GM21737 (cell line): Measurements from ENCODE around the gene EVA1A.

Experiments used
- ATAC-seq: cut with Tn5 transposase; IDR thresholded peaks from one replicate; pipeline ENCODE4 v1.9.1; 2021; ENCODE audit warnings: mild to moderate bottlenecking, moderate library complexity; ENCODE audit not compliant: unreplicated experiment

The EVA1A gene

DNA sequence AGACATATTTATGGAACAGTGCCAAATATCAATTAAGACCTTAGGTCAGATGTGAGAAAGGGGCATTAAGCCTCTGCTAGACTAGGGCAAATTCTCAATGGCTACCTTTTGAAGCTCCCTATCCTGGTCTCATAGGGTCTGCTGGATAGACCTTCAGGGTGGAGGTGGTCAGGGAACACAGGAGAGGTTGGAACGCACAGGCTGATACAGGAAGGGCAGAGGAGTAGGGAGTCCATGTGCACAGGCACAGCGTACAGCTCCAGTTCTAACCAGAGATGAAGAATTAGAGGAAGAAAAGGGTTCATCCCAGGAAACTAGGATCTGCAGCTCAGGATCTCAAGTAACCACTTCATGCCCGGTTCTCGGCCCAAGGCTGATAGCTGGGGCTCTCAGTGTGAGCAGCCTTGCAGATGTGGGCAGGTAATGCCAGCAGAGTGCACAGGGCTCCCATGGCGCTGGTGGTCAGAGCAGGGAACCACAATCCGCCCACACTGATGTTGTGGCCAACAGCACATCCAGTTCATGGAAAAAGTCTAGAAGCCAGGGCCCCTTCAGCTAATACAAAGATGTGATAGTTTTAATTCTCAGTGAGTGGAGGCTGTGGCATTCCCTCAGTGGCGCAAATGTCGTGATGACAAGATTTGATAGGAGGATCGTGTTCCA lies 3.4 kb upstream of the EVA1A start:
- no peak for ATAC-seq

DNA sequence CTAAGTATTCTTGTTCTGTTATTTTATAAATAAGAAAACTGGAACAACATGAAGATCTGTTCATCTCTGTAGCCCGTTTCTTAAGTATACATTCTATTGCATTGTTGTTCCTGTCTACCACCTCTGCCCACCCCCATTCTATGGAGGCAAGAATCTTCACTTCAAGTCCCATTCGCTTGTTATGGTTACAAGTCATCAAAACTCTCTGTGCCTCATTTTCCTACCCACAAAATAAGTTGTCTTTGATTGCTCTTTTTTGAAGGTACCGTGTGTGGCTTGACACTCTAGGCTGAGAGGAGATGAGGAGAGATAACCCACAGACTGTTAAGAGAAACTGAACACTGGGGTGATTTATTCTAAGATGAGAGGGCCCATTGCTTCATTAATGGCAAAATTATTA lies 2.9 kb upstream of the EVA1A start:
- ATAC-seq: no peak

DNA sequence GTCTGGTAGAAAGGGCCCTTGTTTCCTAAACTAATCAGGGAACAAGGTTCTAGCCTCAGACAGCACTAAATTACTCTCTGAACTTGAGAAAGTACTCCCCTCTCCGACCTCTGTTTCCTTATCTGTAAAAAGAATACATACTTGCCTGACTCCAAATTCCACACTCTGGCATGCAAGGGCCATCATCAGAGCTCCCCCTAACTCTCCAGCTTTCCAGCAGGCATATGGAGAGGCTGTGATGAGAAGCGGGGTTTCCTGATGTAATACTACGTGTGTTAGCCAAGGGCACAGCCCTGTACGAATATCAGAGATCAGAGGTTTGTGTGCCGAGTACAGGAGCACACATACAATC lies 1.8 kb upstream of the EVA1A start:
- no peak for ATAC-seq

DNA sequence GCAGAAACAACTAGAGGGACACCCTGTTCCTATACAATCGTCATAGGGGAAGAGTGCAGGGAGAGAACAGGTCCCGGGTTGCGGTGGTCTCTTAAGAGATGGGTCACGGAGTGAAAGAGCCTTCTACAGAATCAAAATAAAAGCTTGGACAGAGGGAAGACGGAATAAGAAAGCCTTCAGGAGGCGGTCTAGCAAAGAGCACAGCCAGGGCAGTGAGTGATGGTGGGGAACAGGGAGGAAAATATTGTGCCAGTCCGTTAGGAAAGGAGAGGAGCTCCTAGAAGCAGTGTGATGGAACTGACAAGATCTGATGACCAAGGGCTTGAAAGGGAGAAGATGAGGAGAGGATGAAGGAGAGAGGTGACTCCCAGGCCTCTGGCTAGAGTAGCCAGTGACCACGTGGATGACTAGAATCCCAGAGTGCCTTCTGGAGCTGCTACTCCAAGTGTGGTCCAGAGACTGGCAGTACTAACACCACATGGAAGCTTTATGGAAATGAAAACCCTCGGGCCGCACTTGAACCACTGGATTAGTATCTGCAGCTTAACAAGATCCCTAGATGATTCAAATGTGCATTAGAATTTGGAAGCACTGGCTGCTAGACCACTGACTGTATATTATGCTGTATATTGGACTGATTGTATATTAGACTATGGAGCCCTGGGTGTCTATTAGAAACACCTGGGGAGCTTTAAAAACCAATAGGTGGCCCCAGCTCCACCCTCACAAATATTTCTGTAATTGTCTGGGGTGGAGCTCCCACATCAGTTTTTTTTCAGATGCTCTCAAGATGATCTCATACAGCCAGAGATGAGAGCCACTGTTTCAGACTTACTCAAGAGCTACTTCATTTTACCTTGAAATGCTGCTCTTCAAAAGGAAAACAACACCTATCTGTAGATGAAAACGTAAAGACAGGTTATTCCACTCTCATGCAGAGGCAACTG lies 1.1 kb upstream of the EVA1A start:
- no peak for ATAC-seq

DNA sequence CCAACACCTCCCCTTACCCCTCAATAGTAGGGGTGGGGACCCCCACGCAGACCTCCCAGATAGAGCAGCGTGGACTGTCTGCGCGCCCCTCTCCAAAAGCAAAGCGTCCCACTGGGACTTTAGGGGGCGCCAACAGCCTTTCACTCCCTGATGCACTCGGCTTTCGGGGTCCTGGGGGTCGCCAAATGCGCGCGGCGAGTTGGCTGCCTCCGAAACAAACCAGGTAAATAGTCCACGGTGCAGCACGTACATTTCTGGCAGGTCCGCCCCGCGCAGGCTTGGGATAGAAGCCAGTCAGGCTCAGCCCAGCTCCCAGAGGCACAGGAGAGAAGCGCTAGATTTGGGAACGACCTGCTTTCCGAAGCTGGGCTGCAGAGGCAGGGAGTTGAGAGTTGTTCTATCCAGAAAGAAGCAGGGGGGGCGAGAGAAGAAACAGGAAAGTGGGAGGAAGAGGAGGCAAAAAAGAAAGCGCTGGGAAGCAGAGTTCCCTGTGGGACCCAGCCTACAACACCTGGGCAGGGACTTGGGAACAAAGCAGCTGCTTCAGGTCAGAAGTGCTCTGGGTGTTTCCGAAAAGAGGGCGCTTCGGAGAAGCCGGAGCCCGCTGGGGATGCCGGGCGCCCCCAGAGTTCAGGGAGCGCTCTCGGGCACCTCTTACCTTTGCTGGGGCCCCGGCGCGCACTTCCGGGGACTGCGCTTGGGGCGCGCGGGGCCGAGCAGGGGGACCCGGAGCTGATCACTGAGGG lies 544 bp downstream of the EVA1A start:
- peak; percentile 33 for ATAC-seq

DNA sequence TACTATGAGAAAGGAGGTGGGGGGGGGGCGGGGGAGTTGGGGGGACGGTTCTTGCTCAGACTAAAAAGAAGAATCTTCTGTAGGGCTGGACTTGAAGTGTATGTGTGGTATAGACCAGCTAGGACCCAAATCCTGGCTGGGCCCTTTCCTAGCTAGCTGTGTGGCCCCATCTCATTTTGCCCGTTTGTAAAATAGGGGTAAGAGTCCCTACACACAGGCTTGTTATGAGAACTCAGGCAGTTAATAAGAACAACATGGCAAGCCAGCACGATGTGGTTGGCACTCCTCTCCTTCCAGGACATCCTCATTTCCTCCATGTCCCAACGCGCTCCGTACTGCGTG lies 1.1 kb downstream of the EVA1A start:
- no peak for ATAC-seq

DNA sequence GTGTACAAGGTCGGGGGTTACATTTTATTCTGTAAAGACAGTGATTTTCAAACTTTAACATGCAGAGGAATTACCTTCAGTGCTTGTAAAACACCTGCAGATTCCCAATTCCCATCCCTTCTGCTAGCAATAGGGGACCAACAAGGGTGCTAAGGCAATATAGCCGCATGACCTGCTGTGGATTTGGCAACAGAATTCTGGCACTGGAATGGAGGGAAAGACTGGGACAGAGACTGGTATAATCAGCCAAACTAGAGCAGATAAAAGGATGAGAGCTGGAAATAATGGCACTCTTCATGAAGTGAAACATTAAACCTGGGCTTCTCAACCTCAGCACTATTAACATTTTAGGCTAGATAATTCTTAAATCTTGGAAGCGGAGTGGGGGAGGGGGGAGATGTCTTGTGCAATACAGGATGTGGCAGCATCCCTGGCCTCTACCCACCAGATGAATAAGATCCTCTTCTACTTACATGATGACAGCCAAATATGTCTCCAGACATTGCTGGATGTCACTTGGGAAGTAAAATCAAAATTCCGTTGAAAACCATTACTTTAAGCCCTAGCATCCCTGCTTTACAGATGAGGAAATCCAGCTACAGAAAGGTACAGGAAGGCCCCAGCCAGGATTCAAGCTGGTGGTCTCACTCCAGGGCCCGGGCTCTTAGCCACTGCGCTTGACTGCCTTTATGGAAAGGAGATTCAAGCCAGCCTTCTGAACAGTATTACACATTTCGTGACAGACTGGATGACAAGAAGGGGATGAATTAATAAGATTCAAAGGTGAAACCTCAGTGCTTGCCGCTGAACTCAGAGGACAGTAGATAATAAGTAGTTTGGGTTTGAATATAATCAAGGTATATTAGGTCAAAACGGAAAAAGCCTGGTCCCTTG lies 1.7 kb downstream of the EVA1A start:
- ATAC-seq: no peak

DNA sequence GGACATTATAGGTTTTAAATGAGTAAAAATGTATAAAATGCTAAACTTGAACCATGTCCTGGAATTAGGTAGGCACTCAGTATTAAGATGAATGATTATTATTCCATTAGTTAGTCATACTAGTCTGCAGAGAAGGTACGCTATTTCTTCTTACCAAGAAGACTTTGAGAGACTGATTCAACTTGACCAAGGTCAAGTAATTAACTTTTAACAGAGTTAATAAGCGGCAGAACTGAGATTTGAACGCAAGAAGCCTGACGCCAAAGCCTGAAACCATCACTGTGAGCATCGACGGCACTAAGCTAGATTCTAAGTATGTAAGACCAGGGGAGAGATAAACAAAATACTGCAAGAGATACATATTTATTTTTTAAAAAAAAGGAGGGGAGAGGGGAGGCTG lies 2.6 kb downstream of the EVA1A start:
- no peak for ATAC-seq

DNA sequence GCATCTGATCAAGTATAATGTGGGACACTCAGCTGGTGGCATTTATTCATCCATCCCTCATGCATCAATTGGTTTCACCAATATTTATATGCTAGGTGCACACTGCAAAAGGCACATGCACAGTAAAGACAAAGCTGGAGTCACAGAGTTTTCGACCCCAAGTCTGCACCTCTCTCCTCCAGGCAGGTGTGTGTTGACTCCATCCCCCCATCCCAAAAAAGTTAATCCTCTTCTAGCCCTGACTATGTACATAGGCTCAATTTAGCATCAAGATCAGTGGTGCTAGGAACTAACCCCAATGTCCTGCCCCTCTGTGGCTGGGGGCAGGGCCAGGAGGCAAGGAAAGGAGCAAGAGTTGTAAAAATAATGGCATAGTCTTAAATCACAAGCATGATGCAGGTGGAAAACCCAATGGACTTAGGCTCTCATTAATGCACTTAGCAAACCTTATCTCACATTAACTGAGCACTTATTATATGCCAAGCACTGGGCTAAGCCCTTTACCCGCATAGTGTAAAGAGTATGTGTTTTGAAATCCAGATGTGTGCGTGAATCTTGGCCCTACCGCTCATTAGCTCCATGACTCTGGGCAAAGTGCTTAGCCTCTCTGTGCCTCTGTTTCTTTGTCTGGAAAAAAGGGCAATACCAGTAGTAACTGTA lies 3.1 kb downstream of the EVA1A start:
- no peak for ATAC-seq

DNA sequence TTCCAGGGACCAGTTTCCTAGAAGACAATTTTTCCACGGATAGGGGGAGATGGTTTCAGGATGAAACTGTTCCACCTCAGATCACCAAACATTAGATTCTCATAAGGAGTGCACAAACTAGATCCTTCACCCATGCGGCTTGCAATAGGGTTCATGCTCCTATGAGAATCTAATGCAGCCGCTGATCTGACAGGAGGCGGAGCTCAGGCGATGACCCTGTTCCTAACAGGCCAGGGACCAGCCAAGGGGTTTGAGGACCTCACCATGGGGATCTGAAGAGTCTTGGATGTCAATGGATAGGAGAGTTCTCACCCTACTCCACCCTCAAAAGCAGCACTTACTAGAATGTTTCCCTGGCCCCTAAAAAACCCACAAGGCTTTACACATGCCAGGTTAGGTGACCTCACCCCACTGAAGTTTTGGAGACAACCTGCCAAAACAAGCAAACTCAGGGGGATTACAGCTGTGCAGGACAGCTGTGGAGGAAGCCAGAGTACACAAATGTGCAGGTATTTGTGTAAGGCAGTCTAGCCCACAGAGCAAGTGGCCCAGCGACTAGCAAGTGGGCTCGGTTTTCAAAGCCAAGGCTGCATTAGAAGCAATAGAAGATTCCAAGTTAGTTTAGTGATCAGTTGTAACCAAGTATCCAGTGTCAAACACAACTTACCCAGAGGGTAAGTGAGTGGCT lies 3.9 kb downstream of the EVA1A start:
- ATAC-seq: no peak

DNA sequence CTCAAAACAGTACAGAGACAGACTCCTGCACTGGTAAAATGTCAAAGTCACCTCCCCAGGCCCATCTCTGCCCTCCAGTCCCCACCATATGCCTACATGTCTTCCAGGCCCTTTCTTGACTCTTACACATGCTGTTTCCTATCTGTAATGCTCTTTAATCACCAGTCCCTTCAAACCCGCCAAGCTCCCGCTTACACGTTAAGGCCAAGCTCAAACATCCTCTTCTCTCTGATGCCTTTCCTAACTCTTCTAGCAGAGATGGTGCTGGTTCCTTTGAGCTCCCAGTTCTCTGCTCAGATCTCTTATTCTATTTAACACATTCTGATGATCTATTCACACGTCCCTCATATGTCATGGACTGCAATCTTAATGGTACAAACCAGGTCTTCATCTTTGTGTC lies 5.0 kb downstream of the EVA1A start:
- no peak for ATAC-seq

DNA sequence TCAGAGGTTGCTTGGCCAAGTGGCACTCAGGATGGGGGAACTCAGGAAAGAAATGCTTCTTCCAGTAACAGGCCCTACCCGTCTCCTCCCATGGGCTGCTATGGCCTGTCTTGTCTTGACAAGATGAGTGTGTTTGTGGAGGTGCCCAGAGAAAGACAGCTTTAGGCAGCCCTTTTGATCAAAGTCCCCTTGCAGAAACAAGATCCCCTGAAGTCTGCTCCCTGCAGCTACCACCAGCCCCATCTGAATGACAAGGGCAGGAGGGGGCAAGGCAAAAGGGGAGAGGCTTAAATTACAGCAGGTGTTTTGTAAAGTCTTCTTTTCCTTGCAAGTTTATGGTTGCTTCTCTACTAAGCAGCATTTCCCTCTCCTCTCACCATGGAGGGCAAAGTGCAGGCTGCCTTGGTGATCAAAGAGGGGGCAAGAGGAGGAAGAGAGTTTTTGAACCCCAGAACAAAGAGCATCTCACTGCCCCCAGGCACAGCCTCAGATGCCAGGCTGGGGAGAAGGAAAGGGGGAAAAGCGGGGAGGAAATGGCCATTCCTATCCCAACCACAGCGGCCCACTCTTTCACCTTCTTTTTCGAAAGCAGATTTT lies 6.7 kb downstream of the EVA1A start:
- ATAC-seq: no peak

DNA sequence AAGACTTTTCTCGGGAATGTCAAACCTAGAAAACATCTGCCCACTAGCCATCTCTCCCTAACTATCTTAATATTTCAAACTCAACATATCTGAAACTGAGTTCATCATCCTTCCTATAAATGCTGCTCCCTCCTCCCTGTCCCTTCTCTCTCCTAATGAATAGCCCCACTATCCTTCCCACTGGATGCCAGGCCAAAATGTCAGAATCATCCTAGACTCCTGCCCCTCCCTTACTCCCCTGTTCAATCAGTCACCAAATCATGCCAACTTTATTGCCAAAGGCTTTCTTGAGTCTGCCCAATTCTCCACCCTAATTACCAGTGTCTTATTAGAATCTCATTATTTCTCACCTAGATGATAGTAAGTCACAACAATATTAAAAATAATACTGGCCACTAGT lies 8.5 kb downstream of the EVA1A start:
- no peak for ATAC-seq

DNA sequence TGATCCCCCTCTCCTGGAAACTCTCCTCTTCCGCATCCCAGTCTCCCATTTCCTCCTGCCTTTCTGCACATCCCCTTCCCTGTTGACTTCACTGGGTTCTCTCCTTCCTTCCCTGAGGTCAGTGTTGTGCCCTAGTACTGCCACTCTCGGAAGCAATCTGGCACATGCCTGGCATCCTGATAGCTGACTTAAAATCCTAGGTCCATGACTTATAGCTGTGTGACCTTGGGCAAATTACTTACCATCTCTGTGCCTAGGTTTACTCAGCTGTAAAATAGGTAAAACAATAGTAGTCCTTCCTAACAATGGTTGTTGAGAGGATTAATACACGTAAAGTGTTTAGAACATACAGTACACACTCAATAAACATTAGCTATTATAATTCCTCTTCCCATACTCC lies 9.3 kb downstream of the EVA1A start:
- no peak for ATAC-seq

DNA sequence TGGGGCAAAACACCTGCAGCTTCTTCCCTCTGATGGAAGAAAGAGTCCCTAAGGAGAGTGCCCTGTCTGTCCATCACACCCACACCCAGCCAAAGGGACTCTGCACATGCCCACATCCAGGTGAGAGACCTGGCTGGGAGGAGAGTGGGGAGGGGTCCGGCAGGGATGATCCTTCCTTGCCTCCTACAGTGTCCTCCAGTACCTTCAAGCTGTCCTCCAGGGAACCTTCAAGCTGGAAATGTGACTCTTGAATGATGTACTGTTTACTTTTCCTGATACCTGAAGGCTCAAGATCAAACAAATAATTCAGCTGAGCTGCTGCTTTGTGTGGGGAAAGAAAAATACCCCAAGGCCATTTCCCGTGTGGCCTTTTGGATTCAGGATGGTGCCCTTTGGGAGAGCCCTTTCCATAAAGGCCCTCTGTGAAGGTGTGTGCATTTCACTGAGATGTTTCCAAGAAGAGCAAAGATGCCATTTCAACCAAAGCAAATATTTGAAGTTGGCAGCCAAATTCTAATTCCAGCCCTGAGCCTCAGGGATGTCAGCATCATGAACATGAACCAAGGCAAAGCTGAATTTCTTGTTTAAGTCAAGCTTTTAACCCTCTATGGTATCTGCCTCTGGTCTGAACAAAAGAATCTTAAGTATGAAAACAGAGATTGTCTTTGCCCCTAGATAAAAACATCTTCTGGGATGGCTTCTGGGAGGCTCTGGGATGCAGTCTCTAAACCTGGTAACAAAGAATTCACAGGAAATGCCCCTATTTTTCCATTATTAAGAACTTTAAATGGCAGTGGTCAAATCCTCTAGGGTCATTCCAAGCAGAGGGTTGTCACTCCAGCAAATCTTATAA lies 11.1 kb downstream of the EVA1A start:
- ATAC-seq: no peak

DNA sequence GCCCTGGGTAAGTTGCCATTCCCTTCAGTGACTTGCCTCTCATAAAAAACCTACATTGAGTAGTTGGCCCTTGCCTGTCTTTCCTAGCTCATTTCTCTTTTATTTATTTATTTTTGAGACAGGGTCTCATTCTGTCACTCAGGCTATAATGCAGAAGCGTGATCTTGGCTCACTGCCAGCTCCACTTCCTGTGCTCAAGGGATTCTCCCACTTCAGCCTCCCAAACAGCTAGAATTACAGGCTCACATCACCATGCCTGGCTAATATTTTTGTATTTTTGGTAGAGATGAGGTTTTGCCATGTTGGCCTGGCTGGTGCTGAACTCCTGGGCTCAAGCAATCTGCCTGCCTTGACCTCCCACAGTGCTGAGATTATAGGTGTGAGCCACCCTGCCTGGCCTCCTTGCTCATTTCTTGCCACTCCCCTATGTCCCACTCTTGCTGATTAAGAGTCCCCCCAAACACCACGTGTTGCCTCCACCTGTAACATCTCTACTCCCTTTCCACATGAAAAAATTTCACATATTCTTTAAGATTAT lies 12.6 kb downstream of the EVA1A start:
- no peak for ATAC-seq

DNA sequence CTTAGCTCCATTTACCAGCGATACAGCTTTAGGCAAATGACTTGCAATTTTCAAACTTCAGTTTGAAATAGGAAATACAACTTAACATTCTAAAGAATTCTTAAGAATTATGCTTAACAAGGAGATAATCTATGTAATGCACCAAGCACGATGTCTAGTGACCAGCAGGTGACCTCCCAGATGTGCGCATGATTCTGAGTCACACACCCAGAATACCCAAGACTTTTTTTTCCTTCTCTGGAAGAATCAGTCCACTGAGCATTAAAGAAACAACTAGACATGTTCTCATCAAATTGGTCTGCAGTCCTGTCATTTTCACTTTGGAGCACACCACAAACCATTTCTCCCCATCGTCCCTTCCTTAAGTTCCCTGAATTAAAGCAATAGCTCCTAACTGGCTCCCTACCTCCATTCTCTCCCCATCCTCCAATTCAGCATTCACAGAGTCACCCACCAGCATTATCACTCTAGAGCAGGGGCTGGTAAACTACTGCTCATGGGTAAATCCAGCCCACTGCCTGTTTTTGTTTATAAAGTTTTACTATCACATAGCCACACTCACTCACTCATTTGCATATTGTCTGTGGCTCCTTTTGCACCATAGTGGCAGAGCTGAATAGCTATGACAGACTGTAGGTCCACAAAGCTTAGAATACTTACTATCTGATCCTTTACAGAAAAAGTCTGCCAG lies 13.2 kb downstream of the EVA1A start:
- ATAC-seq: no peak

DNA sequence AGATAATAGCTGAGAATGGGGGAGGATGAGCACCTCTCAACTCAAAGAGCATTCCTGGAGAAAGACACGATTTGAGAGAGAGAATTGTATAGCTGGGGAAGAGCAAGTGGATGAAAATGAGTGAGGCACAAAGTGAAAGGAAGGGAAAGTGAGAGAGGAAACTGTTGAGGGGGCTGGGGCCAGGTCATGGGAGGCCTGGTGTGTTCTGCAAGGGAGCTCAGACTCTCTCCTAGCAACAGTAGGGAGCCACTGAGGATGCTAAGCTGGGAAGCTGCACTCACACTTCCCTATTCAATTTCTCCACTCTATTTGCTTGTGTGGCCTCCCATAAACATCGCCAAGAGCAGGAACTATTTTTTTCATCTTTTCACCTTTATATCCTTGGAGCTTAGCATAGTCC lies 14.8 kb downstream of the EVA1A start:
- ATAC-seq: no peak
